OCI-LY3 (cell line): ENCODE results near the gene SLC41A3.
"Not testable (repeated sequence)": the region's sequence is repeated elsewhere in the genome, so short reads cannot be mapped to it uniquely, and the experiment has no call there.

Source experiments
- EZH2phosphoT487 ChIP-seq: fragments of 200-600 bp; shearing (Covaris generic); IDR thresholded peaks from 2 replicates; pipeline ENCODE4 v1.6.1; 2018; ENCODE audit warnings: antibody characterized with exemption, mixed run types, low read depth
- TF ChIP-seq, protein P1 (sequence below): fragments of 200-600, 300-600 bp; sonication (generic); IDR thresholded peaks from 2 replicates; pipeline ENCODE4 v1.5.1; 2014; ENCODE audit warnings: antibody characterized with exemption, low read length, low read depth

DNA sequence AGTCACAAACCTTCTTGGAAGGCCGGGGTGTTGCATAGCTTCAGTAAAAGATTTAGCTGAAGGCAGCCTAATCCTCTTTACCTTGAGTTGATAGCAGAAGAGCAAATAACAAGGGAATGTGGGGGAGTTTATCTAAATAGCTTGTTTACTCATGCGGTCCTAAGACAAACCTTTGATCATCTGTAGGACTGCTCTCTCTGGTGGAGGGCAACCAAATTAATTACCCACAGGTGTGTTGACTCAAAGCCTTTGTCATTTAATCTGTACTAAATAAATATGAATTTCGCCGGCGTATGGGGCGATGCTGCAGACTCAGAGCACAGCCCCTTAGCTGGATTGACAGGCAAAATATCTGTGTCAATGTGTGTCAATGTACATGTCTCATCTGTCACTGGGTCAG, 17.2 kb downstream of the SLC41A3 start:
- TF ChIP-seq, protein P1, sequence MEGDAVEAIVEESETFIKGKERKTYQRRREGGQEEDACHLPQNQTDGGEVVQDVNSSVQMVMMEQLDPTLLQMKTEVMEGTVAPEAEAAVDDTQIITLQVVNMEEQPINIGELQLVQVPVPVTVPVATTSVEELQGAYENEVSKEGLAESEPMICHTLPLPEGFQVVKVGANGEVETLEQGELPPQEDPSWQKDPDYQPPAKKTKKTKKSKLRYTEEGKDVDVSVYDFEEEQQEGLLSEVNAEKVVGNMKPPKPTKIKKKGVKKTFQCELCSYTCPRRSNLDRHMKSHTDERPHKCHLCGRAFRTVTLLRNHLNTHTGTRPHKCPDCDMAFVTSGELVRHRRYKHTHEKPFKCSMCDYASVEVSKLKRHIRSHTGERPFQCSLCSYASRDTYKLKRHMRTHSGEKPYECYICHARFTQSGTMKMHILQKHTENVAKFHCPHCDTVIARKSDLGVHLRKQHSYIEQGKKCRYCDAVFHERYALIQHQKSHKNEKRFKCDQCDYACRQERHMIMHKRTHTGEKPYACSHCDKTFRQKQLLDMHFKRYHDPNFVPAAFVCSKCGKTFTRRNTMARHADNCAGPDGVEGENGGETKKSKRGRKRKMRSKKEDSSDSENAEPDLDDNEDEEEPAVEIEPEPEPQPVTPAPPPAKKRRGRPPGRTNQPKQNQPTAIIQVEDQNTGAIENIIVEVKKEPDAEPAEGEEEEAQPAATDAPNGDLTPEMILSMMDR, result not testable (repeated sequence)
- TF ChIP-seq EZH2phosphoT487, result not testable (repeated sequence)
